Measurements from ENCODE around the gene SERPINA5. TPM values are rescaled to one million over a fixed set of nuclear protein-coding genes. Genes with fewer than 3 reads are reported as not detected.

SERPINA5 gene, protein sequence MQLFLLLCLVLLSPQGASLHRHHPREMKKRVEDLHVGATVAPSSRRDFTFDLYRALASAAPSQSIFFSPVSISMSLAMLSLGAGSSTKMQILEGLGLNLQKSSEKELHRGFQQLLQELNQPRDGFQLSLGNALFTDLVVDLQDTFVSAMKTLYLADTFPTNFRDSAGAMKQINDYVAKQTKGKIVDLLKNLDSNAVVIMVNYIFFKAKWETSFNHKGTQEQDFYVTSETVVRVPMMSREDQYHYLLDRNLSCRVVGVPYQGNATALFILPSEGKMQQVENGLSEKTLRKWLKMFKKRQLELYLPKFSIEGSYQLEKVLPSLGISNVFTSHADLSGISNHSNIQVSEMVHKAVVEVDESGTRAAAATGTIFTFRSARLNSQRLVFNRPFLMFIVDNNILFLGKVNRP
- total RNA-seq (2022) (0.35 TPM in 1 of 2 replicates, not detected in the other), Bru-seq, nascent RNA (percentile 8 among the genes with signal in this experiment), BruChase-seq, experiment 1, labeled RNA remaining after a 6-hour chase (percentile 10 among the genes with signal in this experiment), BruChase-seq, experiment 2, labeled RNA remaining after a 2-hour chase (percentile 11 among the genes with signal in this experiment)
- long read RNA-seq, partial matches to known transcripts, result 0 of 1 reads
- long read RNA-seq, other reads (novel, unspliced or antisense), result 0 of 1 reads

DNA sequence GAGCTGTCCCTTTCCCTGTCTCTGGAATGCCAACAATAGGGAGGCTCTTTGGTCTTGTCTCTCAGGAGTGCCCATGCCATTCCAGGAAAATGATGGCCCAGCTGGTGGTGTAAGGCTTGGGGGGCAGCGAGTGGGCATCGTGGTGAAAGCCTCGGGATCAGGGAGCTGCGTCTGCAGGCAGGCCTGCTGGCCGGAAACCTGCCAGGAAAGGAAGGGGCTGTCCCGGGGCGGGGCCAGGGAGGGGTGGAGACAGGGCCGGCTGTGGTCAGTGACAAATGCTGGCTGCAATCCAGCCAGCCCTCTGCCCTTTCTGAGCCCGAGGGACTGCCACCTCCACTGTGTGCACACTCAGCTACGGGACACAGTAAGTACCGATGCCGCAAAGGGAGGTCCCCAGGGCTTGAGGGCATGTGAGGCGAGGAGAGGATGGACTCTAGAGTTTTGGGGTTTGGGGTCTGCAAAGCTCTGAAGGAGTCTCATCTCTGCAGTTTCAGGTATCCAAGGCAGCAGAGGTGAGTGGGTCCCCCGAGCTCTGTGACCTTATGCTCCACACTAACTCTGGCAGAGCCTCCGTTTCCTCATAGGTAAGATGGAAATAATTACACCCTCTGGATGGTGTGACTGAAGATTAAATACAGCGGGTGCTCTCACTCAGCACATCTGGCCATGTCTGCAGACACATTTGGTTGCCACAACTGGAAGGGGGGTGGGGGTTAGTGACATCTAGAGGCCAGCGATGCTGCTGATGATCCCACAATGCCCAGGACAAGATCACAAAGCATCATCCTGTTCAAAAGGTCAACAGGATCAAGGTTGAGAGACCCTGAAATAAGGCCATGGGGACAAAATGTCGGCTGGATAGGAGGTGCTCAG lies at the start of gene SERPINA5:
TSS of gene SERPINA5 (plus strand) at position 300 of the 873 bp plus-strand sequence. CDS start 5,937 bp downstream, outside the sequence.
- Mint-ChIP-seq H3K4me3 (ENCODE audit: unreplicated experiment) (no peak within 1 kb of the TSS), H3K4me1 (ENCODE audit: insufficient read depth, unreplicated experiment) (peaks cover 8% of the 10 kb centered on the region), H3K9me3 (ENCODE audit: unreplicated experiment) (no peaks in the 10 kb centered on the region), H3K36me3 (ENCODE audit: insufficient read depth, unreplicated experiment) (no peaks in the 10 kb centered on the region), H3K27ac (ENCODE audit: low read depth, unreplicated experiment) (no peak within 1 kb of the TSS), H3K27me3 (ENCODE audit: insufficient read depth, unreplicated experiment) (no peaks in the 10 kb centered on the region)
- intact Hi-C loops (cut with micrococcal nuclease), result no loop called here
- CTCF ChIA-PET, result interaction anchor here (0.6 kb wide), 2 partner anchors 98 to 391 kb away, joined by 3 read pairs; no protein-coding TSS in a partner anchor
- POLR2A ChIA-PET, result interaction anchor here (0.7 to 3.1 kb wide), 2 partner anchors 17 to 75 kb away, joined by 3 to 12 read pairs; no protein-coding TSS in a partner anchor
- BruUV-seq (replicated peaks), result no TSS peak
- TF ChIP-seq, protein P1, sequence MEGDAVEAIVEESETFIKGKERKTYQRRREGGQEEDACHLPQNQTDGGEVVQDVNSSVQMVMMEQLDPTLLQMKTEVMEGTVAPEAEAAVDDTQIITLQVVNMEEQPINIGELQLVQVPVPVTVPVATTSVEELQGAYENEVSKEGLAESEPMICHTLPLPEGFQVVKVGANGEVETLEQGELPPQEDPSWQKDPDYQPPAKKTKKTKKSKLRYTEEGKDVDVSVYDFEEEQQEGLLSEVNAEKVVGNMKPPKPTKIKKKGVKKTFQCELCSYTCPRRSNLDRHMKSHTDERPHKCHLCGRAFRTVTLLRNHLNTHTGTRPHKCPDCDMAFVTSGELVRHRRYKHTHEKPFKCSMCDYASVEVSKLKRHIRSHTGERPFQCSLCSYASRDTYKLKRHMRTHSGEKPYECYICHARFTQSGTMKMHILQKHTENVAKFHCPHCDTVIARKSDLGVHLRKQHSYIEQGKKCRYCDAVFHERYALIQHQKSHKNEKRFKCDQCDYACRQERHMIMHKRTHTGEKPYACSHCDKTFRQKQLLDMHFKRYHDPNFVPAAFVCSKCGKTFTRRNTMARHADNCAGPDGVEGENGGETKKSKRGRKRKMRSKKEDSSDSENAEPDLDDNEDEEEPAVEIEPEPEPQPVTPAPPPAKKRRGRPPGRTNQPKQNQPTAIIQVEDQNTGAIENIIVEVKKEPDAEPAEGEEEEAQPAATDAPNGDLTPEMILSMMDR (IDR thresholded peaks at IDR 0.05; ENCODE audit: unreplicated experiment), result no peak
- DNase-seq (ENCODE audit: unreplicated experiment), result peak; percentile 73

DNA sequence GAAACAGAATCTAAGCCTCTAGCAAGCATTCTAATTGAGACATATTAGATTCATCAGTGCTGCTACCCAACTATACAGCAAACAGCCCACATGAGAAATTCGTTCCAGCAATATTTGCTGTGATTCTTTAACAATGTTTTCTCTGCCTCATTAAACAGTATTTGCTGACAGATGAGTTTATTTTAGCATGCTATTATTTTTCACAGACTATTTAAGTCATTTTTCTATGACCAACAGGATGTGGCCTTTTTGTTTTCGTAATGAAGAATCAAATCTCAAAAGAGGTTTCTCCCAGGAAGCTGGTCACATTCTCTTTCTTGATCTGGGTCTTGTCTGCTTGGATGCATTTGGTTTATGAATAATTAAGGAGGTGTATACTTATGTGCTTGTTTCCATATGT lies 48.8 kb upstream of the SERPINA5 start:
- Mint-ChIP-seq H3K9me3 (ENCODE audit: unreplicated experiment) (no peaks in the 10 kb centered on the region), H3K4me1 (ENCODE audit: insufficient read depth, unreplicated experiment) (no peaks in the 10 kb centered on the region), H3K27me3 (ENCODE audit: insufficient read depth, unreplicated experiment) (peaks cover 19% of the 10 kb centered on the region), H3K36me3 (ENCODE audit: insufficient read depth, unreplicated experiment) (no peaks in the 10 kb centered on the region), H3K27ac (ENCODE audit: low read depth, unreplicated experiment) (no peak overlapping the region), H3K4me3 (ENCODE audit: unreplicated experiment) (no peak overlapping the region)
- POLR2A ChIA-PET, result interaction anchor here (0.6 to 1.1 kb wide), 3 partner anchors 11 to 905 kb away, joined by 3 read pairs; no protein-coding TSS in a partner anchor
- no peak for DNase-seq (ENCODE audit: unreplicated experiment)
- CTCF ChIA-PET, result interaction anchor here (3.9 kb wide), 1 partner anchor 17 kb away, joined by 21 read pairs; no protein-coding TSS in a partner anchor
- intact Hi-C loops (cut with micrococcal nuclease), result no loop called here
- no TSS peak for BruUV-seq (replicated peaks)
- TF ChIP-seq, protein P1 (IDR thresholded peaks at IDR 0.05; ENCODE audit: unreplicated experiment), result no peak

DNA sequence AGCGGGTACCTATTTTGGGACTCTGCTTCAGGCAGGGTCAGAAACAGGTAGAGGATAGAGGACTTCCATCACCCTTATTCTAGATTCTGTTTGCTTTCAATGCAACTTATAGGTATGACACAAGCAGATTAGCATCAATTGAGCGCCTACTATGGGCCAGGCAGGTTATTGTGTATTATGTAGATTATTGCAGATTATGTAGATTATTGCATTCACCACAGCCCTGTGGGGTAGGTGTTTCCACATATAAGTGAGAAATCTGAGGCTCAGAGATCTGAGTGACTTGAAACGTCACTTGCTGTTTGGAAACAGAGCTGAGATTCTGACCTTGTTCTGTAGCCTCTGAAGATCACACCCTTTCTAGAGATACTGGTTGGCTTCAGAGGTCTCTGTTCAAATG lies 45.7 kb upstream of the SERPINA5 start:
- Mint-ChIP-seq H3K27ac (ENCODE audit: low read depth, unreplicated experiment) (no peak overlapping the region), H3K4me3 (ENCODE audit: unreplicated experiment) (no peak overlapping the region), H3K9me3 (ENCODE audit: unreplicated experiment) (no peaks in the 10 kb centered on the region), H3K27me3 (ENCODE audit: insufficient read depth, unreplicated experiment) (no peaks in the 10 kb centered on the region), H3K36me3 (ENCODE audit: insufficient read depth, unreplicated experiment) (no peaks in the 10 kb centered on the region), H3K4me1 (ENCODE audit: insufficient read depth, unreplicated experiment) (no peaks in the 10 kb centered on the region)
- intact Hi-C loops (cut with micrococcal nuclease), result loop anchor here (5.0 kb wide), 1 partner anchor 103 kb away; no protein-coding TSS in a partner anchor
- no peak for DNase-seq (ENCODE audit: unreplicated experiment)
- POLR2A ChIA-PET, result no interaction called here
- TF ChIP-seq, protein P1 (IDR thresholded peaks at IDR 0.05; ENCODE audit: unreplicated experiment), result no peak
- no TSS peak for BruUV-seq (replicated peaks)
- CTCF ChIA-PET, result interaction anchor here (0.8 kb wide), 1 partner anchor 14 kb away, joined by 3 read pairs; no protein-coding TSS in a partner anchor
